WTC11 (cell line): ENCODE measurements around the gene SPI1.

Experiments used
- CTCF ChIP-seq: fragments of 200-600 bp; IDR thresholded peaks from 2 replicates; pipeline ENCODE4 v1.8.0; 2022; ENCODE audit warnings: antibody characterized with exemption
- ZNF263 ChIP-seq: sonication (generic); formaldehyde crosslinking; IDR thresholded peaks from 2 replicates; pipeline ENCODE4 v1.8.1; 2022; ENCODE audit warnings: low read depth, mild to moderate bottlenecking, moderate library complexity, missing genetic modification reagents
- TF ChIP-seq, protein P1 (sequence below): sonication (generic); formaldehyde crosslinking; IDR thresholded peaks from 2 replicates; pipeline ENCODE4 v1.8.1; 2023; ENCODE audit warnings: mild to moderate bottlenecking, missing genetic modification reagents, moderate library complexity

- TF ChIP-seq ZNF263 (CRISPR knock-in tag): no peak
- no peak for TF ChIP-seq CTCF
- TF ChIP-seq, protein P1, sequence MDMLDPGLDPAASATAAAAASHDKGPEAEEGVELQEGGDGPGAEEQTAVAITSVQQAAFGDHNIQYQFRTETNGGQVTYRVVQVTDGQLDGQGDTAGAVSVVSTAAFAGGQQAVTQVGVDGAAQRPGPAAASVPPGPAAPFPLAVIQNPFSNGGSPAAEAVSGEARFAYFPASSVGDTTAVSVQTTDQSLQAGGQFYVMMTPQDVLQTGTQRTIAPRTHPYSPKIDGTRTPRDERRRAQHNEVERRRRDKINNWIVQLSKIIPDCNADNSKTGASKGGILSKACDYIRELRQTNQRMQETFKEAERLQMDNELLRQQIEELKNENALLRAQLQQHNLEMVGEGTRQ (CRISPR knock-in tag): no peak
Observed at GRCh38 chr11:47408598-47409439, 30.5 kb upstream of the SPI1 start.
